GM12872 (cell line): ENCODE data around the gene KANSL1.

Experiments used
- TF ChIP-seq, protein P1 (sequence below): IDR thresholded peaks from 3 replicates; pipeline ENCODE4 v1.5.1; 2011; ENCODE audit warnings: low read depth, mild to moderate bottlenecking, low read length, moderate library complexity; ENCODE audit not compliant: insufficient read depth

The KANSL1 gene

DNA sequence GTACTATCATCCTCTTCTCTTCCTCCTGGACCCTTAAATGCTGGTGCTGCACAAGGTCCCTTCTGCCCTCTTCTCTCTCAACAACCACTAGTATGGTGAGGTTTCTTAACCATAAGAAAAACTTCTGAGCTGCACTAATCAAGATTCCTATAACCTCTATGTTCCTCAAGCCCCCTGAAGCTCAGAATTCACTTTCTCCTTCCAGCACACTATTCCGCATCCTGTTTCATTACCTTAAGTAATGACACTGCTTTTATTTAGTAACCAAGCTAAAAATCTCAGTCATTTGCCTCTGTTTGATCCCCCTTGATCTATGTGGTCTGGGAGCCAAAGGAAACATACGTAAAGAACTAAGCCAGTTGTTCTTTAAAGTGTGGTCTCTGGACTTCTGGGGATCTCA is 20.1 kb downstream of the KANSL1 start:
- TF ChIP-seq, protein P1, sequence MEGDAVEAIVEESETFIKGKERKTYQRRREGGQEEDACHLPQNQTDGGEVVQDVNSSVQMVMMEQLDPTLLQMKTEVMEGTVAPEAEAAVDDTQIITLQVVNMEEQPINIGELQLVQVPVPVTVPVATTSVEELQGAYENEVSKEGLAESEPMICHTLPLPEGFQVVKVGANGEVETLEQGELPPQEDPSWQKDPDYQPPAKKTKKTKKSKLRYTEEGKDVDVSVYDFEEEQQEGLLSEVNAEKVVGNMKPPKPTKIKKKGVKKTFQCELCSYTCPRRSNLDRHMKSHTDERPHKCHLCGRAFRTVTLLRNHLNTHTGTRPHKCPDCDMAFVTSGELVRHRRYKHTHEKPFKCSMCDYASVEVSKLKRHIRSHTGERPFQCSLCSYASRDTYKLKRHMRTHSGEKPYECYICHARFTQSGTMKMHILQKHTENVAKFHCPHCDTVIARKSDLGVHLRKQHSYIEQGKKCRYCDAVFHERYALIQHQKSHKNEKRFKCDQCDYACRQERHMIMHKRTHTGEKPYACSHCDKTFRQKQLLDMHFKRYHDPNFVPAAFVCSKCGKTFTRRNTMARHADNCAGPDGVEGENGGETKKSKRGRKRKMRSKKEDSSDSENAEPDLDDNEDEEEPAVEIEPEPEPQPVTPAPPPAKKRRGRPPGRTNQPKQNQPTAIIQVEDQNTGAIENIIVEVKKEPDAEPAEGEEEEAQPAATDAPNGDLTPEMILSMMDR: no peak

DNA sequence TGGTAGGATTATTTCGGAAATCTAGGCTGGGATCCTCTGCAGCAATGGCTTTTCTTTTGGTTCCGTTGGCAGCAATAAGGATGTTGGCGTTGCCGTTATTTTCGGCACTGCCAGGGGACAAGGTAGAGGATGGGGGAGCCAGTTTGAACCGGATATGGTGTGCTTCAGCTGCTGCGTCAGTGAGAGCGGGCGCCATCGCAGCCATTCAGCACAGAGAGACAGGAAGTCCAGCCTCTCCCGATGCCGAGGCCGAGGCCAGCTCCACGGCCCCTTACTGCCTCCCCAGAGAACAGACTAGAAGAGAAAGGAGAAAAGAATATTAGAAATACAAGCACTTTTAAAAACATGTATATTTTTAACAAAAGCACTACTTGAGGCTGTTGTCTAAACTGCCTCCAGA is 21.3 kb downstream of the KANSL1 start:
- TF ChIP-seq, protein P1: no peak

DNA sequence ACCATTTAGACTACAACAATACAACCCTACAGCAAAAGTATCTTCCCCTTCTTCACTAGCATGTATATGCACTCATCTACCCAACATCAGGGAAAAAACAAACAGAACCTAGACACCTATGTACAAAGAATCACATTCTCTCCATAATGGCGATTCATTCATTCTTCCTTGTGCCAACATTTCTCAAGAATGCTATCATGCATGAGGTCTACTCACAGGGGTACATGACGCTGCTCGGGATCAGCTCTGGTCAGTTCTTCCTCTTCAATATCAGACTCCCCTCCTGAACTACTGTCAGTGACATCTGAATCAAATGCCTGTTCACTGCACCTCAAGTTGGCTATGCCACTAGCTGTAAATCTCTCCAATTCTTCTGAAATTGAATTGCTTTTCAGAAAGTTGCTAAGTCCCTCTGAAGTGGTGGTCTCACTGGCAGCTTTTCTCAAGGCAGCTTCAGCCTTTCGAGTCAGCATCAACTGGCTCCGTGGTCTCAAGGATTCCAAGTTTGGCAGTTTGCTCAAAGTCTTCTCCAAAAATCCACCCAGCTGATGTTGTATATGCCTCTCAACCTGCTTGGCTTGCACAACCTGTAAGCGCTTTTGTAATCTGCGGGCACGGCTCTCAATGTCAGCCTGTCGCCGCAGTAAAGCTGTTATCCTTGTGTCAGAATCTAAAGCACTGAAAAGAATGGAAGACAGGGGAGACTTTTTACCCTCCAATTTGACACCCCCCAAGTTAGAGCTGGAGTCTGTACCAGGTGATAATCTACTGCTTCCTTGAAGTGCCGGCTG is 22.4 kb downstream of the KANSL1 start:
- TF ChIP-seq, protein P1: no peak

DNA sequence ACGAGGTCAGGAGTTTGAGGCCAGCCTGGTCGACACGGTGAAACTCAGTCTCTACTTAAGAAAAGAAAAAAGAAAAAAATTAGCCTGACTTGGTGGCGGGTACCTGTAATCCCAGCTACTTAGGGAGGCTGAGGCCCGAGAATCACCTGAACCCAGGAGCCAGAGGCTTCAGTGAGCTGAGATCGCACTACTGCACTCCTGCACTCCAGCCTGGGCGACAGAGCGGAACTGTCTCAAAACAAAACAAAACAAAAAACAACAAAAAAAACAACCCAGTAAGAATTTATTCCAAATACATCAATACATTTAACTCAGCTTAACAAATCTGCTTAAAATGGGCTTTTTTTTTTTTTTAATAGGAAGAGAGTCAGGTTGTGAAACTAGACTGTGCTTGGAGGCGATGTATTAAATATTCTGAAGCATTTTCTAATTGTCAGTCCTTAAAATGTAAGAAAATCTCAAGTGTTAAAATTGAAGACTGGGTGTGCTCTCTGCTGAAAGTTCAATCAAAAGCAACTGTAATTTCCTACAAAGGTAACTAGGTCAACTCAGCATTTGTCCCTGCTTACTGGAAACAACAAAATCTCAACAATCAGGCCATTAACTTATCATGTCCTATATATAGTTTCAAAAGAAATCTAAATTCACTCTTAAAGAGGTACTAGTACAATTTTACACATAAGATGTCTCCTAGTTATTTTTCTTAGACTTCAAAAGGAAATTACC is 23.2 kb downstream of the KANSL1 start:
- TF ChIP-seq, protein P1: no peak

DNA sequence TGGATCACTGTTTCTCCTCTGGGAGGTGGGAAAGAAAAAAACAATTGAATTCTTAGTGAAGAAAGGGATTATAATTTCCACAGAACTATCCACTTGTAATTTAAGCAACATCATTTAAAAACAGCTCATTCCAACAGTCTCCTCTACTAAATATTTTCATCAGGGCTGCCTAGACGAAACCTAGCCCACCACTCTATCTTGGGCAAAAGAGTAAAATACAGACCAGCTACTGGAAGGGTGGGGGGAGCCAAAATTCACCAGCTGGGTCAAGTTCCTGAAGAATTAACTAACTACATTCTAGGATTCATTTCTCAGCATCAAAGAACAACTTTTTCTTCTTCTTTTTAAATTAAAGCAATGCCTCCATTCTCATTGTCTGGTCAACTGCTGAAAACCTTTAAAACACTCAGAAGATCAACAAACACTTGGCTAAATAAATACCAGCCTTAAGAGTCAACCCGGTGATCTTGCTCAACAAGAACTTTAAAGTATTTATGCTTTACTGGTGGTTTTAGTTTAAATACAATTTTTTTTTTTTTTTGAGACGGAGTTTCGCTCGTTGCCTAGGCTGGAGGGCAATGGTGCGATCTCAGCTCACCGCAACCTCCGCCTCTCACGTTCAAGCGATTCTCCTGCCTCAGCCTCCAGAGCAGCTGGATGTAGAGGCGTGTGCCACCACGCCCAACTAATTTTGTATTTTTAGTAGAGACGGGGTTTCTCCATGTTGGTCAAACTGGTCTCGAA is 25.2 kb downstream of the KANSL1 start:
- TF ChIP-seq, protein P1: no peak

DNA sequence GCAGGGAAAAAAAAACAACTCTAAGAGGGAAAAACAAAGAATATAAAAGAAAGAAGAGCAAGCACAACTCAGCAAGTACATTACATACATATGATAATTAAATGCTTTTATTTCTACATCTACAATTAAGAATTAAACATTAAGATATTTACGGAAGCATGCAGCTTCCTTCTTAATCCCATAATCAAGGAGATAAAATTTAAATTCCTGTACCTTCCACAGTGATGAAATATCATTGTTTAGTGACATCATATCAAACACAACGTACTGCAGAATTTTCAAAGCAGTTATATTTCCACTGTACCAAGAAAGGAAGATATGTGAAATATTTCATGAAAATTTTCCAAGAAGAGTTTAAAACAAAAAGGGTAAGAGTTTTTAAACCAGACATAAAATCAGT is 26.0 kb downstream of the KANSL1 start:
- TF ChIP-seq, protein P1: no peak

DNA sequence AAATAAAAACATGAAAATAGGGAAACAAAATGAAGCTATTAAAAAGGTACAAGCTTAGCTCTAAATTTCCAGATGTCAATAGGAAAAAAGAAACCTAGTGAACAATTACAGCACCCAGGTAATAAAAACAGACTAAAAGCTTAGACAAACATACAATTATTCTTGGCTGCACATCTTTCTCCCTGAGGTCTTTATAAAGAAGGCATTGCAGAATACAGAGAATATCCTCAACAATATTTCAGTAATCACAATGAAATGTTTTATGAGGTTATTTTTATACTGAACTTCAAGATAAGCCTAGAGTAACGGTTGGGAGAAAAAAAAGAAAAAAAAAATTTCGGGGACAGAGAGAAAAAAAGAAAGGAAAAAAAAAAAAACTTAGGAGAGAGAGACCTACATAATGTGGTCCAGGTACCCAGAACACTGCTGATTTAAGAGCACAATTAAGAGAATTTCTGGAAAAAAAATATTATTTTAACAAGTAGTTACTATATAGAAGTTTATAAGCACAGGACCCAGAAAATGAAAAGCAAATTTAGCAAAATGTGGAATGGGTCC is 26.5 kb downstream of the KANSL1 start:
- TF ChIP-seq, protein P1: no peak
